Gastrocnemius medialis (tissue), 4 donors: ENCODE measurements around the gene EMC1. TPM values are rescaled to one million over a fixed set of nuclear protein-coding genes. Genes with fewer than 3 reads are reported as not detected.

ENCODE experiments used
- ATAC-seq, 2 donors: fragments of 150-250 bp; one replicate each; pipeline ENCODE4 v1.9.1; 2016
- DNase-seq, 2 donors: peaks; one replicate each; pipeline ENCODE4 v3.0.0-alpha.2; 2019
- H3K27ac ChIP-seq, 4 donors: fragments of 200-600 bp; sonication (generic); 1 replicate in 1 of 4; 2 replicates in 3 of 4; pipeline ENCODE4 v1.5.1; 2016 to 2018; ENCODE audit warnings: mild to moderate bottlenecking in 2 of 4, moderate library complexity in 1 of 4
- H3K27me3 ChIP-seq, 3 donors: fragments of 200-600 bp; sonication (generic) in 2 of 3; 1 replicate in 1 of 3; 2 replicates in 2 of 3; pipeline versions ENCODE4 v1.5.1 to v1.6.0; 2016 to 2019; ENCODE audit warnings: mild to moderate bottlenecking in 1 of 3, moderate library complexity in 1 of 3
- H3K36me3 ChIP-seq, 2 donors: fragments of 200-600 bp; sonication (generic) in 1 of 2; one replicate each; pipeline ENCODE4 v1.5.1; 2017 to 2018
- H3K4me1 ChIP-seq, 2 donors: fragments of 200-600 bp; sonication (generic) in 1 of 2; one replicate each; pipeline ENCODE4 v1.5.1; 2016 to 2017; ENCODE audit warnings: mild to moderate bottlenecking in 2 of 2
- H3K4me3 ChIP-seq, 4 donors: fragments of 200-600 bp; sonication (generic) in 3 of 4; 1 replicate in 1 of 4; 2 replicates in 3 of 4; pipeline ENCODE4 v1.5.1; 2016 to 2019; ENCODE audit warnings: mild to moderate bottlenecking in 2 of 4
- H3K9me3 ChIP-seq, 3 donors: fragments of 200-600 bp; sonication (generic) in 2 of 3; 1 replicate in 1 of 3; 2 replicates in 2 of 3; pipeline ENCODE4 v1.5.1; 2016 to 2019
- CTCF ChIP-seq, 5 experiments: fragments of 450-650 bp in 3 of 5; fragments of 200-600 bp in 2 of 5; sonication (generic) in 2 of 5; IDR thresholded peaks in 4 of 5; conservative IDR thresholded peaks in 1 of 5; 1 replicate in 4 of 5; 2 replicates in 1 of 5; pipeline ENCODE4 v1.5.1; 2016 to 2019; ENCODE audit warnings: antibody characterized with exemption in 5 of 5, mild to moderate bottlenecking in 3 of 5, moderate library complexity in 3 of 5
- POLR2A ChIP-seq, 2 donors: fragments of 450-650 bp; IDR thresholded peaks; one replicate each; pipeline ENCODE4 v1.6.1; 2017; ENCODE audit warnings: antibody characterized with exemption in 2 of 2, mild to moderate bottlenecking in 2 of 2, moderate library complexity in 2 of 2
- in situ Hi-C, 4 donors: fragments of 200-750 bp; cut with MboI; loops; one replicate each; pipeline versions ENCODE4 v1.15.0 to v1.8.0; 2017; ENCODE audit warnings: low sequenced_read_pairs in 4 of 4
- intact Hi-C: fragments of 100-400 bp; cut with DNase I; formaldehyde crosslinking; loops from one replicate; pipeline ENCODE4 v1.15.1; 2023; ENCODE audit warnings: low total_unique reads
- total RNA-seq, 4 donors: library from RNA; depleted of rRNA; stranded (reverse); fragments of >200 nt; gene quantifications; one replicate each; pipeline versions ENCODE4 v1.1.0 to v1.2.3, GENCODE V29; 2016

Gene EMC1
- total RNA-seq, 4 donors from 2014 or later: 24.7 to 49.7 (median 43.0) TPM

- Histone ChIP-seq H3K9me3 (no peaks in the 10 kb centered on the region), H3K4me3 (no peak overlapping the region), H3K27ac (peak overlapping the region in 2 of 4 donors; percentile 13 to 31), H3K4me1 (no peaks in the 10 kb centered on the region), H3K27me3 (no peaks in the 10 kb centered on the region), H3K36me3 (peaks cover 9 to 100% of the 10 kb centered on the region in 2 donors)
- in situ Hi-C loops (loop anchor here in 1 of 4 donors (25.0 kb wide), 1 partner anchor 1593 kb away; no protein-coding TSS in a partner anchor), intact Hi-C loops (loop anchor here (10.0 kb wide), 1 partner anchor 55 kb away; no protein-coding TSS in a partner anchor)
- no peak for DNase-seq
- ATAC-seq: no peak
- TF ChIP-seq POLR2A (IDR thresholded peaks at IDR 0.05) (no peak), CTCF (IDR thresholded peaks at IDR 0.05 in 4 of 5, conservative IDR thresholded peaks at IDR 0.05 in 1 of 5) (no peak)
Measured at GRCh38 chr1:19169642-19170041, 81.7 kb downstream of the EMC1 start.

GRCh38 chr1:19167140-19167539 lies 84.2 kb downstream of the EMC1 start:
- Histone ChIP-seq H3K27me3 (no peaks in the 10 kb centered on the region), H3K27ac (no peak overlapping the region), H3K9me3 (no peaks in the 10 kb centered on the region), H3K4me3 (no peak overlapping the region), H3K4me1 (no peaks in the 10 kb centered on the region), H3K36me3 (peaks cover 12 to 100% of the 10 kb centered on the region in 2 donors)
- intact Hi-C loops (no loop called here), in situ Hi-C loops (loop anchor here in 1 of 4 donors (25.0 kb wide), 1 partner anchor 1595 kb away; no protein-coding TSS in a partner anchor)
- no peak for DNase-seq
- ATAC-seq: no peak
- TF ChIP-seq POLR2A (IDR thresholded peaks at IDR 0.05) (no peak), CTCF (IDR thresholded peaks at IDR 0.05 in 4 of 5, conservative IDR thresholded peaks at IDR 0.05 in 1 of 5) (no peak)

- Histone ChIP-seq H3K4me3 (no peak overlapping the region), H3K27ac (no peak overlapping the region), H3K36me3 (peaks cover 12 to 100% of the 10 kb centered on the region in 2 donors), H3K4me1 (no peaks in the 10 kb centered on the region), H3K27me3 (no peaks in the 10 kb centered on the region), H3K9me3 (no peaks in the 10 kb centered on the region)
- in situ Hi-C loops: loop anchor here in 1 of 4 donors (25.0 kb wide), 1 partner anchor 1596 kb away; no protein-coding TSS in a partner anchor
- DNase-seq (no peak), ATAC-seq (no peak)
- intact Hi-C loops: no loop called here
- TF ChIP-seq CTCF (IDR thresholded peaks at IDR 0.05 in 4 of 5, conservative IDR thresholded peaks at IDR 0.05 in 1 of 5): no peak
- no peak for TF ChIP-seq POLR2A (IDR thresholded peaks at IDR 0.05)
Measured at GRCh38 chr1:19166066-19166465, 85.3 kb downstream of the EMC1 start.

Other genes starting within 250 kb of the EMC1 start
- 100 to 1,000 TPM; 156 to 293 (median 197) TPM for gene UBR4, start 41.3 kb downstream of the EMC1 start, total RNA-seq
- gene MRTO4, start 281 bp upstream of the EMC1 start, total RNA-seq: 10 to 100 TPM; 19.2 to 28.8 (median 26.7) TPM
- gene AKR7A3, start 37.2 kb upstream of the EMC1 start, total RNA-seq: under 1 TPM; 0.17 to 0.61 (median 0.32) TPM
- 10 to 100 TPM; 45.4 to 80.2 (median 60.2) TPM for gene AKR7A2, start 60.6 kb upstream of the EMC1 start, total RNA-seq
- 10 to 100 TPM; 13.9 to 30.0 (median 19.3) TPM for gene SLC66A1, start 60.8 kb upstream of the EMC1 start, total RNA-seq
- gene CAPZB, start 234.0 kb upstream of the EMC1 start, total RNA-seq: 10 to 100 TPM; 48.6 to 93.8 (median 74.9) TPM